Measurements from ENCODE around the gene LIN28A.
"Not testable (repeated sequence)": the region's sequence is repeated elsewhere in the genome, so short reads cannot be mapped to it uniquely, and the experiment has no call there.

The LIN28A gene, protein sequence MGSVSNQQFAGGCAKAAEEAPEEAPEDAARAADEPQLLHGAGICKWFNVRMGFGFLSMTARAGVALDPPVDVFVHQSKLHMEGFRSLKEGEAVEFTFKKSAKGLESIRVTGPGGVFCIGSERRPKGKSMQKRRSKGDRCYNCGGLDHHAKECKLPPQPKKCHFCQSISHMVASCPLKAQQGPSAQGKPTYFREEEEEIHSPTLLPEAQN

DNA sequence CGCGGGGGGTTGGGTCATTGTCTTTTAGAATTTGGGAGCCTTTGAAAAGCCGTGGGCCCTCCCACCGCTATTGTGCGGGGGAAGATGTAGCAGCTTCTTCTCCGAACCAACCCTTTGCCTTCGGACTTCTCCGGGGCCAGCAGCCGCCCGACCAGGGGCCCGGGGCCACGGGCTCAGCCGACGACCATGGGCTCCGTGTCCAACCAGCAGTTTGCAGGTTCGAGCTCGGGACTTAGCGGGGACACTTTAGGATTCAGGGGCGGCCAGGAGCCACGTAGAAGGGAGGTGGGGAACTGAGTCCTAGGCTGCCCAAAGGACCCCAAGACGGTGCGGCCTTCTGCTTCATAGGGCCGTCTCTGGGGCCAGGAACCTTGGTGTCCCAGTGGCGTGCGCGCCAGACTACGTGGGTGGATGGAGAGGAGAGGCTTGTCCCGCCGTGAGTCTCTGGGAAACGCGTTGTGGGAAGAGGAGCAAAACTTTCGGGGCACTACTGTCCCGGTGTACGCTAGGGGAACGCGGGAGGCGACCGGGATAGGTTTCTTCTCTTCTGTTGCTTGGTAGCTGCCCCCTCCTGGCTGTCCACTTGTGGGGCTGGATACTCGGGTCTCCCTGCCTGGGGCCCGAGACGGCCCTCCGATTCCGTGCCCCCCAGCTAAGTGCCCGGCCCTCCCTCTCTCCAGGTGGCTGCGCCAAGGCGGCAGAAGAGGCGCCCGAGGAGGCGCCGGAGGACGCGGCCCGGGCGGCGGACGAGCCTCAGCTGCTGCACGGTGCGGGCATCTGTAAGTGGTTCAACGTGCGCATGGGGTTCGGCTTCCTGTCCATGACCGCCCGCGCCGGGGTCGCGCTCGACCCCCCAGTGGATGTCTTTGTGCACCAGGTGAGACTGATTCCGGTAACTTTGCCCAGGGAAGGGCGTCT lies at the start of gene LIN28A:
Gene LIN28A, plus strand, starts transcription at position 112 of the 918 bp plus-strand sequence. Its CDS starts 75 bp downstream, at position 187.
- no peak for DNase-seq (ENCODE audit: low read depth)

DNA sequence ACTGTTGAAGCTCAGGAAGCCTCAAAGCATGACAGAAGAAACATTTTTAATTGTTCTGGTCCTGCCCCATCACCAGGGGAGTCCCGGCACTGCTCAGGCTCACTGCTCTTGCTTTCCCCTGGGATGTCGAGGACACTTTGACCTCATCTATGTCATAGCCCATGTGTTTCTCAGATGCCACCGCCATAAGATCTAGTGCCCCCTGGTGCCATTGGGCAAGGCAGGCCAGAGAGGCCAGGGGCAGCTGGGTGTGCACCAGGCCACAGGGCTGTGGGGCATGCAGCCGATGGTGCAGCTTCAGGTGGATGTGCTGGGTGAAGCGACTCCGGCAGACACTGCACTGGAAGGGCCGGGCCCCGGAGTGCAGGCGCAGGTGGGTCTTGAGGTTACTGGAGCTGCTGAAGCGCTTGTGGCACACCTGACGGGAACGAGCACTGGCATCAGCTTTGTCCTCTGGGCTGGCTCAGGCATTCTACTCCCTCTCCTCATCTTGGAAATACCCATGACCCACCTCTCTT lies 49.0 kb upstream of the LIN28A start:
- no peak for DNase-seq (ENCODE audit: low read depth)

DNA sequence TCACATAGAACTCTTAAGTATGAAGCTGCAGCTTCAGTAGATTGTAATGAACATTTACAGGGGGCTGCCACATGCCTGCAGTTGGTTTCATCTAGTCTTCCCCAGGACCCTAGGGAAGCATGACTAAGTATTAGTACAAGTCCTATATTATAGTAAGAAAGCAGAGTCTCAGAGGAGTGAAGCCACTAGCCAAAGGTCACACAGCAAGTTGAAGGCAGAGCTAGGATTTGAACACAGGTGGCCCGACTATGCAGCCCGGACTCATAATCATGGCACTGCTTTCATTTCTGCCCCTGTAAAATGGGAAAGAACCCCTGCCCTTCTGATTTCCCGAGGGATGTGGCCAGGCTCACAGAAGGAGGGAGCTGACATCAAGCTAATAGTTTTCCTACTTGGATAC lies 48.3 kb upstream of the LIN28A start:
- no peak for DNase-seq (ENCODE audit: low read depth)

DNA sequence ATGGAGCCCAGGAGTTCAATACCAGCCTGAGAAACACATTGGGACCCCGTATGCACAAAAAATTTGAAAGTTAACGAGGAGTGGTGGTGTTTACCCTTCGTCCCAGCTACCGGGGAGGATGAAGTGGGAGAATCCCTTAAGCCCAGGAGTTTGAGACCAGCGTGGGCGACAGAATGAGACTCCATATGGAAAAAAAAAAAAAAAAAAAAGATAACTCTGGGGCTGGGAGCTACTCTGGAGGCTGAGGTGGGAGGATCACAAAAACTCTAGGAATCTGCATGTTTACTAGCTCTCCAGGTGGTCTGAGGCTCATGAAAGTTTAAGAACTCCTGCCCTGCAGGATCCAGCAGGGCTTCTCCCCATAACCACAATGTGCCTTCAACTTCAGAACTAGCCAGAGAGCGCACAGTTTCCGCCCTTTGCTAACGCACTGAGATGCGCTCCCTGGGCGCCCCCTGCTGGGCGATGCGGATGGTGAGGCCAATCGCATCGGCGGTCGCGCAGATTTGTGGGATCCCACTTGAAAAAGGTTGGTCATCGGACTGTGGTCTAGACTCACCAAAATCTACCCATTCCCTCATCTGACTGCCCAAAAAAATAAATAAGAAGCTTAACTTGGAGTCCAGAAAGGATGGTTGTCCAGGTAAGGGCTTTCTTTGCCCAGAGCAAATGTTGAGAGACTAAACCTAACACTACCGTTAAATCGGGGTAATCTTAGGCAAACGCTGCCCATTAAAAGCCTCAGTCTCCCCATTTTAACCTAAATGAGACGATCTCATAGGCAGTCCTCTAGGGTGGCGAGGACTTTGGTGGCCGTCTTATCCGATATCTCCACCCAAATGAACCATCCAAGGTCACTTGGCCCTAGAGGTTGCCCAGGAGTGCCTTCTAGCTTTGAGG lies 46.8 kb upstream of the LIN28A start:
- peak; percentile 72 for DNase-seq (ENCODE audit: low read depth)

DNA sequence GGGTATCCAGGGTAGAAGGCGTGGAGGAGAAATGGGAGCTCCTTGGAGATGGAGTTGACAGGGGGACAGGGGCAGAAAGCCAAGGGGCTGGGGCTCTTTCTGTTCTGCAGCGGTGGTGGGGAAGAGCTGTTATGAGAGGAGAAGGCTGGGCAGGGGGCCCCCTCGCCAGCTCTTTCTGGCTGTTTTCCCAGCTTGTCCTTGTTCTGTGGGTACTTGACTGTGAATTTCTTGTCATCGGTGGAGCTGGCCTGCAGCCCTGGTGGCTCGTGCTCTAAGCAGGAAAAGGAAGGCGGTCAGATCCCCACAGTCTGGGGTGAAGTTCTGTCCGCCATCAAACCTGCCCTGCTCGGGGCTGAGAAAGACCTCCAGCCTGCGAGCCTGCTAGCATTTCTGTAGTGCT lies 45.7 kb upstream of the LIN28A start:
- no peak for DNase-seq (ENCODE audit: low read depth)

DNA sequence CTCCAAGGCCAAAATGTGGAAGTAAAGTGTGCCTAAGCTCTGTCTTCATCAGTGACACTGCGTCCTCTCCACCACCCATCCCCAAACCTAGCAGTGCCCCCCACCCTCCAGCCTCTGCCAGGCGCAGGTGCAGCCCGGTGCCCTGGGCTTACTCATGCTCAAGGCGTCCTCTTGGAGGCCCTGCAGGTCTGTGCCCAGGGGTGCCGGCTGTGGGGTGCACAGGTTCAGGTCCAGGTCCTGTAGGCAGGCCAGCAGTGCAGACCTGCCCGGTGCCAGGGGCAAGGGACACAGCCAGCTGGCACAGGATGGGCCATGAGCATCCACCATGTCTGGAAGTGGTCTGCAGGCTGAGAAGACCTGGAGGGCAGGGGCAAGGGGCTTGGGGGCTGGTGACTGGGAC lies 43.2 kb upstream of the LIN28A start:
- DNase-seq (ENCODE audit: low read depth) = no peak

DNA sequence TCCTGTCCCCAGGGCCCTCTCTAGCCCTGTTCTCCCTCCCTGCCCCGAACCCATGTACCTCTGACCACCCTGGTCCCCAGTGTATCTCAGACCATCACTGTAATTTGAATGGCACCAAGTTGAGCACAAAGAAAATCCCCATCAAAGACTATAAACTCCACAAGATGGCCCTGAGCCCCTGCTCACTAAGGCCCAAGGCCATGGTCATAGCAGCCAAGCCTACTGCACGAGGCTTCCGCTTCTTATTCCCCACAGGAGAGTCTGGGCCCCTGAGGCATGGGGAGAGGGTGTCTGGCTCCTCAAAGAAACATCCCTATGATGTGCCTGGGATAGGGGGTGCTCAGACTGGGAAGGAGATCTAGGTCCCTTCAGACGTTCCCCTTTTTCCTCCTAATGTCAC lies 42.6 kb upstream of the LIN28A start:
- DNase-seq (ENCODE audit: low read depth) = no peak

DNA sequence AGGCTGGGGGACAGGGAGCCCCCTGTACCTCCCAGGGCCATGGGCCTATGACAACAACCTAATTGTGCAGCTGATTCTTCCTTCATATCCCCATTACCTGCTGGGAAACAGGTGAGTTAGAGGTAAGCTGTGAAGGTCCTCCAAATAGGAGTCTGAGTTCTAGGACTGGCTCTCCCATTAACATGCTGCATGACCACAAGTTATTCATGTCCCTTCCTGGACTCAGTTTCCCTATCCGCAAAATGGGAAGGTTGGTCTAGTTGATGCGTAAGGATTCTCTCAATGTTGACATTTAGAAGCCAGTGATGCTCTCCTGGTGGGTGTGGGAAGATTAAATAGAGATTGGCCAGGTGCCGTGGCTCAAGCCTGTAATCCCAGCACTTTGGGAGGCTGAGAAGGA lies 42.1 kb upstream of the LIN28A start:
- DNase-seq (ENCODE audit: low read depth) = no peak

DNA sequence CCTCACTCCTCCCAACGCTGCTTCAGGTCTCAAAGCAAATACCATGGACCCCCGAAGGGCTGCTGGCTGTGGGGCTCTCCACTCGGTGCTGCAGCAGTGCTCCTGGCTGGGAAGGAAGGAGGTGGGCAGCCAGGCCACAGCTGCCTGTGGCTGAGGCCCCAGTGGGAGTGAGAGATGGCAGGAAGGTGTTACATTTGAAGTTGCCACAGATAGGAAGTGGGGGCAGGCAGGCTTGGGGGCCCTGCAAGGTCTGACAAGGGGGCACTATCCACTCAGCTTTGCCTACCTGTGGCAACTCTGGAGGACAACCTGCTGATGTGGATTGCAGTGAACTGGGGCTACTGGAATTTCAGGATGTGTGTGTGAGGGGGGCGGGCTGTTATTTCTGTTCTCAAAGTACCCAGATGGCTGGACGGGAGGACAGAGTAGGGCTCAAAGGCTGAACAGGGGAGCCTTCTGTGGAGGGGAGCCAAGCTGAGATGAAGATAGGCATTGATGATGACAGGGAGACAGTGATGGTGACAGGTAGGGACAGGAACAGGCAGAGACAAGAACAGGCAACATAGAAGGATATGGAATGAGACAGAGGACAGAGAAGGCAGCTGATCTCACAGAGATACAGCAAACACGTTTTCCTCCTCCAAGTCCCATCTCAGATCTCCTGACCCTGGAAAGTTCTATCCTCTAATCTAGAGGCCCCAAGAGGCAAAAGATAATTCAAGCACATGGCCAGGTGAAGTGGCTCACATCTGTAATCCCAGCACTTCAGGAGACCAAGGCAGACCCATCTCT lies 39.8 kb upstream of the LIN28A start:
- no peak for DNase-seq (ENCODE audit: low read depth)

DNA sequence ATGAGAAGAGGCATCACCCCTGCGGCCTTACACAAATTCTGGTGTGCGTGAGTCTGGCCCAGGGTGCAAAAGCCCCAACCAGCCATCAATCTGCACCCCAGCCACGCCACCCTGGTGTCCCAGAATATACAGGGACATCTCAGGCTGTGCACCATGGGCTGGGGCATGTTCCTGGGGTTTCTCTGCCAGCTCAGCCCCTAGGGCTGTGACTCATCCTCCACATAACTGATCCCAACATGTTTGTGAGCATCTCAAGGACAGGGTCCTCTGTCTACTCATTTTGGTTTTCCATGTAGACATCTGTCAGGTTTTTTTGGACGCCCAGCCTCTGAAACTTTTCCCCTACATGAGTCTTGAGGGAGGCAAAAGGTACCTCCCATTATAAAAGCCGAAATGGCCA lies 38.6 kb upstream of the LIN28A start:
- no peak for DNase-seq (ENCODE audit: low read depth)

DNA sequence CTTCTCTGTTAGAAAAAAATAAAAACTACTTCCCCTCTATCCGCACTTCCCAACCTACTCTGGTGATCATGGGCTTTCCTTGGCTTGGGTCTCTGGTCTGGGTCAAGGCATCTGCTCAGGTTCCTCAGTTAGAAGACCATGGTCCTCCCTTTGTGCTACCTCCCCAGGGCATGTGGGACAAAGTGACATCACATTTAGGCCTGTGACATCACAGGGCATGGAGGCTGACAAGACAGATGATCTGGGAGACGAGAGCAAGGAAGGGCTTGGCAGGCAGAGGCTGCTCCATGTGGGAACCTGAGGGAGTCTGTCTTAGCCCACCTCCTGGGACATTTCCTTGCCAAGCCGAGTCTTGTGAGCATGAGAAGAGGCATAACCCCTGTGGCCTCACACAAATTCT lies 38.0 kb upstream of the LIN28A start, which contains the start of gene ZNF683:
Gene ZNF683, minus strand, starts transcription at position 140 of the 400 bp plus-strand sequence. CDS start 4,179 bp downstream, outside the sequence.
- not testable (repeated sequence) for DNase-seq (ENCODE audit: low read depth)

DNA sequence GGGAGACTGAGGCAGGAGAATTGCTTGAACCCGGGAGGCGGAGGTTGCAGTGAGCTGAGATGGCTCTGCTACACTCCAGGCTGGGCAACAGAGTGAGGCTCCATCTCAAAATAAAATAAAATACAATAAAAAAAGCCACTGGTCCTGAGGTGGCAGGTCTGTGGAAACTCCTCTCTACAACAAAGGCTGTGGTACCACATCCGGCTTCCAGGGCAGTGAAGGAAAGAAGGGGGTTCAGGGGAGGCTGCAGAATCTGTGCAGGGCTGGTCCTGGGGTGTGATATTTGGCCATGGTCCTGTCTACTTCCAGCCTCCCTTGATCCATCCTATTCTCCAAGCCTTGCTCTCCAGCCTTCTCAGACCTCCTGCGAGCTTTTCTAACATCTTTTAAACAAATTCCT lies 37.3 kb upstream of the LIN28A start:
- no peak for DNase-seq (ENCODE audit: low read depth)

DNA sequence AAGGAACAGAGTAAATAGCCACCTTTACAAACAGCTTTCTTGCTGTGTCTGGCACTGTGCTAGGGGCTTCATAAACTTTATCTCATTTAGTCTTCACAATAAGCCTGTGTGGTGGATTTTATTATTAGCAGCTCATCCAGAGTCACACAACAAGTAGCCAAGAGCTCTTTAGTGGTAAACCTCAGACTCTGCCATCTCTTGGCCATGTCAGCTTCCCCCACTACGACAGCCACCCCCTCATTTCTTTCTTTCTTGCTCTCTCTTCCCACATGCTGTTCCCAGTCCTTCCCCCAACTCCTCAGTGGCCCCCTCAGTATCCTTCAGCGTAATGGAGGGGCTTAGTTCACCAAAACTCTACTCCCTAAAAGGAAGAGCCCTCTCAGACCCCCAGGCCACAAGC lies 36.8 kb upstream of the LIN28A start:
- no peak for DNase-seq (ENCODE audit: low read depth)

DNA sequence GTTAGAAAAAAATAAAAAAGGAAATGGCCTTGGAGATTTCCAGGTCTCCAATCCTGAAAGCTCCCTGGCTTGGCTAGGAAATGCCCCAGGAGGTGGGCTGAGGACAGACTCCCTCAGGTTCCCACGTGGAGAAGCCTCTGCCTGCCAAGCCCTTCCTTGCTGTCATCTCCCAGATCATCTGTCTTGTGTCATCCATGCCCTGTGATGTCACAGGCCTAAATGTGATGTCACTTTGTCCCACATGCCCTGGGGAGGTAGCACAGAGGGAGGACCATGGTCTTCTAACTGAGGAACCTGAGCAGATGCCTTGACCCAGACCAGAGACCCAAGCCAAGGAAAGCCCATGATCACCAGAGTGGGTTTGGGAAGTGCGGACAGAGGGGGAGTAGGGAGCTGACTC lies 36.3 kb upstream of the LIN28A start:
- DNase-seq (ENCODE audit: low read depth) = not testable (repeated sequence)

DNA sequence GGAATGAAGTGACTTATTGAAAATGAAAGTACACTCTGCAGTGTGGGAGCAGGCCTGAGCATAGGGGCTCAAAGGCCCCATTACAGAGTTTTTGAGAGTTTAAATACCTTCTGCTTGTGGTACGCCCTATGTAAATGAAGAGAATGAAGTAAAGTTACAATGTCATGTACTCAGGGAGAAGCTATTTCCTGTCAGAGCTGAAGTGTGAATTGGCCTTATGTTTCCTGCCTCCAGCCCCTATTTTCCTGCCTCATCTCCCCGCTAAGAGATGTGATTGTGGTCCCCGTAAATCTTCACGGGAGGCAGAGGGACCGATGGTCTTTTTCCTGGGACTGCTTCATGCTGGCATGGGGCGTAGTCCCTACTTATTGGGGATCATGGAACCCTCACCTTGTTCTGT lies 35.5 kb upstream of the LIN28A start:
- DNase-seq (ENCODE audit: low read depth) = no peak

DNA sequence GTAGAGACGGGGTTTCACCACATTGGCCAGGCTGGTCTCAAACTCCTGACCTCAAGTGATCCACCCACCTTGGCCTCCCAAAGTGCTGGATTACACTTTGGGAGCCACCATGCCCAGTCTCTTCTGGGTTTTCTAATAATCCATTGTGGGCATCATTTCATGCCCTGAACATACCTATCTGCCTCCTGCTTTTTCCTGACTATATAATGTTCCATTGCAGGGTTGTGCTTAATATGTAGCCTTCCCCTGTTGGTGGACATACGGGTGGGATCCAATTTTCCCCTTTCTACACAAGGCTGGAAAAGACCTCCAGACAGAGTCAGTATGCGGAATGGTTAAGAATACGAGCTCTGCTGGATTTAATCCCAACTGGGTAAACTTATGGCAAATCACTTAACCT lies 34.6 kb upstream of the LIN28A start:
- no peak for DNase-seq (ENCODE audit: low read depth)

DNA sequence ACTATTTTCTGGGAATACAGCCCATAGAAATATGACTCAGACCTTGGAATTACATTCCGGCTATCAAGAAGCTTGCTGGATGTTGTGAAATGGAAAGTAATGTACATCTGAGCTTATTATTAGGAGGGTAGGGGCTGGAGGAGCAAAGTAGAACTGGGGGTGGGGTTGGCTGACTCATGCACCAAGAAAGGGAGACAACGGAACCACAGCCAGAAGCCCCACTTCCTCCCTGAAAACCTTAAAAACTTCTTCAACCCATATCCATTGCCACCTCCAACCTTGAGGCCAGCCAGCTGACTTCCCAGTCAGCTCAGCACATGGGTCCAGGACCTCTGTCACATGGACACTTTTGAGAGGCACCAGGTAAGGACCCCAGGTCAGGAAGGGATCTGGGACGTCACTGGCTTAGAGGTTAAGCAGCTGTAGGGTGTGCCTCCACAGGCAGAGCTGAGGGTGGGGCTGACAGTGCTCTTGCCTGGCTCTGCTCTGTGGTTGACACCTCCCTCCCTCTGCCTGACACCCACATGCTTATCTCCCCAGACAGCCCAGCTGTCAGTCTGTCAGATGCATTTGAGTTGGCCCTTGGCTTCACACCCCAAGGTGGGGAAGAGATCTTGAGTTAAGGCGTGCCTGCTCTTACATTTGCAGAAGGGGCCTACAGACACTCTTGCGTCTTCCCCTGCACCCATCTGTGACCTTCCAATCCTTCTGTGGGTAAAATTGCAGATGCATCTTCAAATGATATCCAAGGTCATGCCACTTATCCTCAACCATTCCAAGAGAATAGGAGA lies 32.3 kb upstream of the LIN28A start:
- DNase-seq (ENCODE audit: low read depth) = peak; percentile 49

DNA sequence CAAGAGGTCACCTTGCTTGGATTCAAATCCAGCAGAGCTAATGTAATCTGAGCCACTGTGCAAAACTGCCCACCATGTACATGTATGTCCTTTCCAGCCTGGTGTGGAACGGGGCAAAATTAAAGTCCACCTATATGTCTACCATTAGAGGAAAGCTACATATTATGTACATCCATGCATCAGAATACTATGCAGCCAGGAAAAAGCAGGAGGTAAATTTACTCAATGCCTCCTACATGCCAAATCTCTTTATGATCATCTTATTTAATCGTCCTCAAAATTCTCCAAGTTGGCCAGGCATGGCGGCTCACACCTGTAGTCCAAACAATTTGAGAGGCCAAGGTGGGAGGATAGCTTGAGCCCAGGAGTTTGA lies 31.8 kb upstream of the LIN28A start:
- no peak for DNase-seq (ENCODE audit: low read depth)

DNA sequence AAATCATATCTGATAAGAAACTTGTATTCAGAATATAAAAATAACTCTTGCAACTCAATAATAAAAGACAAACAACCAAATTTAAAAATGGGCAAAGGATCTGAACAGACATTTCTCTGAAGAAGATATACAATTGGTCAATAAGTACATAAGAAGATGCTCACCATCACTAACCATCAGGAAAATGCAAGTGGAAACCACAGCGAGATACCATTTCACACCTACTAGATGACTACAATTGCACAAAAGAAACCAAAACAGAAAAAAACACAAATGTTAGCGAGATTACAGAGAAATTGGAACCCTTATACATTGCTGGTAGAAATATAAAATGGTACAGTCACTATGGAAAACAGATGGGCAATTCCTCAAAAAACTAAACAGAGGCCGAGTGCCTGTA lies 26.5 kb upstream of the LIN28A start:
- no peak for DNase-seq (ENCODE audit: low read depth)

DNA sequence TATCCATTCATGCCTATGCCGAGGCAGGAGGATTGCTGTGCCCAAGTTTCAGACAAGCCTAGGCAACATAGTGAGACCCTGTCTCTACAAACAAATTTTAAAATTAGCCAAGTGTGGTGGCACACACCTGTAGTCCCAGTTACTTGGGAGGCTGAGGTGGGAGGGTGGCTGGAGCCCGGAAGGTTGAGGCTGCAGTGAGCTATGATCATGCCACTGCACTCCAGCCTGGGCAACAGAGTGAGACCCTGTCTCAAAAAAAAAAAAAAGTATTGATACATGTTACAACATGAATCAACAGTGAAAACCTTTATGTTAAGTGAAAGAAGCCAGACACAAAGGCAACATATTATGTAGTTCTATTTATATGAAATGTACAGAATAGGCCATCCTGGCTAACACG lies 25.6 kb upstream of the LIN28A start:
- not testable (repeated sequence) for DNase-seq (ENCODE audit: low read depth)

DNA sequence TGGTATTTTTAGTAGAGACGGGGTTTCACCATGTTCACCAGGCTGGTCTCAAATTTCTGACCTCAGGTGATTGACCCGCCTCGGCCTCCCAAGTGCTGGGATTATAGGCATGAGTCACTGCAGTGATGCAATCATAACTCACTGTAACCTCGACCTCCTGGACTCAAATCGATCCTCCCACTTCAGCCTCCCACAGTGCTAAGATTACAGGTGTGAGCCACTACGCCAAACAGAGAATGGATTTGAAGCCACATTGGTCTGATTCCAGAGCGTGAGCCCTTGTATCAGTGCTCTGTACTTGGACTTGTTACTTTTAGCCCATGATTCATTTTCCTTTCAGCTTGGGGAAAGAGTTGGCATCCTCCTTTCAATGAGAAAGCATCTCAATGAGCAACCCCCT lies 23.2 kb upstream of the LIN28A start:
- no peak for DNase-seq (ENCODE audit: low read depth)

Data from stimulated activated CD8-positive, alpha-beta memory T cell treated with anti-CD3 and anti-CD28 coated beads, Interleukin-7, amount 100 ng/mL, for 24 hours (primary cell).